Astrocyte (in vitro differentiated cells and primary cell): ENCODE results near the gene CELF4.

Experiments used
- CTCF ChIP-seq: IDR thresholded peaks from 2 replicates; pipeline ENCODE4 v1.5.1; 2011; ENCODE audit warnings: low read depth, mild to moderate bottlenecking, inconsistent platforms, low read length, moderate library complexity; ENCODE audit not compliant: insufficient read depth
- EZH2 ChIP-seq: IDR thresholded peaks from 2 replicates; pipeline ENCODE4 v1.6.1; 2012; ENCODE audit warnings: mild to moderate bottlenecking, low read length, inconsistent platforms; ENCODE audit not compliant: insufficient read depth

- TF ChIP-seq CTCF = no peak
- TF ChIP-seq EZH2 = no peak
Measured at GRCh38 chr18:37207343-37207742, 358.3 kb downstream of the CELF4 start.
